HG03060 (cell line): ENCODE measurements around the gene SLC35E4.
"Not testable (repeated sequence)": the region's sequence is repeated elsewhere in the genome, so short reads cannot be mapped to it uniquely, and the experiment has no call there.

Experiments
- ATAC-seq: cut with Tn5 transposase; IDR thresholded peaks from one replicate; pipeline ENCODE4 v1.9.1; 2021; ENCODE audit warnings: low read depth, moderate number of reproducible peaks; ENCODE audit not compliant: unreplicated experiment

Gene SLC35E4

GRCh38 chr22:30610299-30610698 lies 25.3 kb upstream of the SLC35E4 start:
- ATAC-seq, result no peak

- ATAC-seq, result no peak
Observed at GRCh38 chr22:30611197-30611596, 24.4 kb upstream of the SLC35E4 start.

- ATAC-seq, result no peak
Observed at GRCh38 chr22:30612789-30613188, 22.8 kb upstream of the SLC35E4 start.

- no peak for ATAC-seq
Observed at GRCh38 chr22:30614268-30614667, 21.3 kb upstream of the SLC35E4 start.

GRCh38 chr22:30614879-30615278 lies 20.7 kb upstream of the SLC35E4 start:
- ATAC-seq, result no peak

GRCh38 chr22:30615543-30615954 lies 20.0 kb upstream of the SLC35E4 start:
- ATAC-seq, result no peak

- no peak for ATAC-seq
Observed at GRCh38 chr22:30617819-30618218, 17.8 kb upstream of the SLC35E4 start.

GRCh38 chr22:30619909-30620308 lies 15.7 kb upstream of the SLC35E4 start:
- not testable (repeated sequence) for ATAC-seq

GRCh38 chr22:30626413-30626812 lies 9.2 kb upstream of the SLC35E4 start:
- ATAC-seq, result no peak

- ATAC-seq, result no peak
Observed at GRCh38 chr22:30627471-30627870, 8.1 kb upstream of the SLC35E4 start.

- ATAC-seq, result no peak
Observed at GRCh38 chr22:30628491-30628890, 7.1 kb upstream of the SLC35E4 start.

GRCh38 chr22:30631469-30631868 lies 4.1 kb upstream of the SLC35E4 start:
- ATAC-seq, result not testable (repeated sequence)

GRCh38 chr22:30634471-30635233 lies 929 bp upstream of the SLC35E4 start:
- ATAC-seq, result peak; percentile 49

- no peak for ATAC-seq
Observed at GRCh38 chr22:30636226-30637077, 871 bp downstream of the SLC35E4 start.

GRCh38 chr22:30637701-30638114 lies 2.1 kb downstream of the SLC35E4 start:
- ATAC-seq, result no peak

- no peak for ATAC-seq
Observed at GRCh38 chr22:30640361-30640760, 4.8 kb downstream of the SLC35E4 start.

GRCh38 chr22:30640839-30641430 lies 5.4 kb downstream of the SLC35E4 start:
- no peak for ATAC-seq

- no peak for ATAC-seq
Observed at GRCh38 chr22:30643055-30643875, 7.7 kb downstream of the SLC35E4 start.

GRCh38 chr22:30646518-30647160 lies 11.1 kb downstream of the SLC35E4 start:
- ATAC-seq, result no peak

GRCh38 chr22:30647536-30647935 lies 12.0 kb downstream of the SLC35E4 start:
- no peak for ATAC-seq
